ENCODE measurements around the gene CCDC97.

CCDC97 gene

GRCh38 chr19:41328842-41329225 is 18.9 kb downstream of the CCDC97 start:
- FAIRE-seq, result no peak
- no peak for DNase-seq (ENCODE audit: insufficient read length, low spot score)
- no peak for TF ChIP-seq CTCF (IDR thresholded peaks at IDR 0.05; ENCODE audit: insufficient read depth, missing control alignments)

GRCh38 chr19:41330481-41330880 is 20.5 kb downstream of the CCDC97 start:
- no peak for TF ChIP-seq CTCF (IDR thresholded peaks at IDR 0.05; ENCODE audit: insufficient read depth, missing control alignments)
- DNase-seq (ENCODE audit: insufficient read length, low spot score), result no peak
- no peak for FAIRE-seq

GRCh38 chr19:41330946-41331678 is 21.1 kb downstream of the CCDC97 start:
- FAIRE-seq (no peak), DNase-seq (ENCODE audit: insufficient read length, low spot score) (no peak)
- no peak for TF ChIP-seq CTCF (IDR thresholded peaks at IDR 0.05; ENCODE audit: insufficient read depth, missing control alignments)

GRCh38 chr19:41332000-41332399 is 22.0 kb downstream of the CCDC97 start:
- no peak for DNase-seq (ENCODE audit: insufficient read length, low spot score)
- FAIRE-seq, result no peak
- TF ChIP-seq CTCF (IDR thresholded peaks at IDR 0.05; ENCODE audit: insufficient read depth, missing control alignments), result no peak

GRCh38 chr19:41332468-41332867 is 22.5 kb downstream of the CCDC97 start:
- FAIRE-seq, result no peak
- no peak for TF ChIP-seq CTCF (IDR thresholded peaks at IDR 0.05; ENCODE audit: insufficient read depth, missing control alignments)
- no peak for DNase-seq (ENCODE audit: insufficient read length, low spot score)

GRCh38 chr19:41334793-41335192 is 24.8 kb downstream of the CCDC97 start:
- no peak for TF ChIP-seq CTCF (IDR thresholded peaks at IDR 0.05; ENCODE audit: insufficient read depth, missing control alignments)
- FAIRE-seq, result no peak
- no peak for DNase-seq (ENCODE audit: insufficient read length, low spot score)

GRCh38 chr19:41335467-41335866 is 25.5 kb downstream of the CCDC97 start:
- FAIRE-seq (no peak), DNase-seq (ENCODE audit: insufficient read length, low spot score) (no peak)
- no peak for TF ChIP-seq CTCF (IDR thresholded peaks at IDR 0.05; ENCODE audit: insufficient read depth, missing control alignments)

Data from D721Med (cell line).